ENCODE data around the gene C4orf50.
"Not testable (repeated sequence)": the region's sequence is repeated elsewhere in the genome, so short reads cannot be mapped to it uniquely, and the experiment has no call there.

Gene C4orf50

GRCh38 chr4:5965225-5965624 lies 53.0 kb downstream of the C4orf50 start:
- no peak for DNase-seq

DNA sequence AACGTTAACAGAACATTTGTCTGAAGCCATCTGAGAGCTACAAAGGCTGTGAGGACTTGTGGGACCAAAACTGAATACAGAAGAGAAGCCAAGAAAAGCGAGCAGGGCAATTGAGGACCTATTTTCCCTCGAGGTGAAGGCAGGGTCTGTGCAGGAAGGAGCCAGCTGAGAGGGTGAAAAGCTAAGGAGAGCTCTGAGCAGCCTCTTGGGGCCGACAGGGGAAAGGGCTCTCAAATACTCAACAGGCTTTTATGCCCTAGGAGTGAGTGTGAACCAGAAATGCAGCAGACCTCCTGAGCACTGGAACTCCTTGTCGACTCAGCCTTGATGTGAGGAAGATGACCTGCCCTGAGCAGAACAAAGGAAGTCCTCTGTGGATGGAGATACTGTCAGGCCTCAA lies 54.2 kb downstream of the C4orf50 start:
- DNase-seq: no peak

DNA sequence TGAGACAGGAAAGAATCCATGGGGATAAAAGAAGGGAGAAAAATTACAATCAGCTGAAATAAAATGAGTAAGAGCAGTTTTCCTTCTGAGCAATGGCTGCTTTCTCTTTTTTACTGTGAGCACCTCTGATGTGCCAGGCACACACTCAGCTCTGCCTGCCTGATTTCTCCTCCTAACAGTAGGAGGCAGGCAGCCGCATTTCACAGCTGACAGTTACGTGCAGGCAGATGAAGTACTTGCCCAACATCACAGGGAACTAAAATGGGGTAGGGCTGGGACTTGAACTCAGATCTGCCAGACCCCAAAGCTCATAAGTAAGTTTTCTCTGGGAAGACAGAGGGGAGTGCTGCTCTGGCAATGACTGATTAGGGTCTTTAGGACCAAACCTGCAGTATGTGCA lies 54.6 kb downstream of the C4orf50 start:
- no peak for DNase-seq

DNA sequence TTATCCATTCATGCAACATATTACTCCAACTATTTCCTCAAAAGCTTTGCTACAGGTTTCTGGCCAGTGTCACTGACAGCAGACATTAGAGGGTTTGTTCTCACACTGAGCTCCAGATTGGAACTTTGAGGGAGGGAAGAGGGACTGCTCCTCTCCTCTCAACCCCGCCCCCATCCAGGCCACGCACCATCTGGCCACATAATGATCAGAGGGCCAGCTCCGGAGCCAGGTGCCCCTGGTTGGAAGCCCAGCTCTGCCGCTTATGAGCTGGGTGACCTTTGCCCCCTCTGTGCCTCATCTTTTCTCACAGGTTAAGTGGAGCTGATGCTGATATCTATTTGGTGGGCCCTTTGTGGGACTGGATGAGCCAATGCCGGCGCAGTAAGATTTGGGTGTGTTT lies 55.8 kb downstream of the C4orf50 start:
- no peak for DNase-seq

DNA sequence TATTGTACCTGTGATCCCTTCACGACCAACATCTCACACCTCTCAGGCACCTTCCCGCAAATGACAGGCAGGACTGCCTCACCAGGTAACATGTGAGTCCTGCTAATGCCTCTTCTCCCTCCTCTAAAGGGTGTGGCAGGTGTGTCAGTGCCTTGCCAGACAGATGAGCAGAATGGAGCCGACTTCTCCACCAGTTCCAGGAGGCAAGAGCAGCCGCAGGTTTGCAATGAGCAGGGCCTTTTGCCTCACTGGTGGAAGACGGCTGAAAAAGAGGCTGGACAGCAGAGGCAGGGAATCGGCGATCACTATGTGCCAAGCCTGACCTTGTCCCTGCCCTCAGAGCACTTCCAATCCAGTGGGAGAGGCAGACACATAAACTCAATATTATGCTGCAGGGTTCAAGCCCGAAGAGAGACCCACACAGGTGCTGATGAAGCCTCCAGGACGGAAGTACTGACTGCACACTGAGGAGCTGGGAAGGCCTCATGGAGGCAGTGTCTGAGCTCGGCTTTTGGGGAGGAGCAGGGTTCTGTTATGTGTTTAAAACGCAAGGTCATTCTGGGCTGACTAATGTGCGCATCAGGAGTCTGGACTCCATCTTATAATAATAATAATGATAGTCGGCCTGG lies 57.9 kb downstream of the C4orf50 start:
- no peak for DNase-seq

DNA sequence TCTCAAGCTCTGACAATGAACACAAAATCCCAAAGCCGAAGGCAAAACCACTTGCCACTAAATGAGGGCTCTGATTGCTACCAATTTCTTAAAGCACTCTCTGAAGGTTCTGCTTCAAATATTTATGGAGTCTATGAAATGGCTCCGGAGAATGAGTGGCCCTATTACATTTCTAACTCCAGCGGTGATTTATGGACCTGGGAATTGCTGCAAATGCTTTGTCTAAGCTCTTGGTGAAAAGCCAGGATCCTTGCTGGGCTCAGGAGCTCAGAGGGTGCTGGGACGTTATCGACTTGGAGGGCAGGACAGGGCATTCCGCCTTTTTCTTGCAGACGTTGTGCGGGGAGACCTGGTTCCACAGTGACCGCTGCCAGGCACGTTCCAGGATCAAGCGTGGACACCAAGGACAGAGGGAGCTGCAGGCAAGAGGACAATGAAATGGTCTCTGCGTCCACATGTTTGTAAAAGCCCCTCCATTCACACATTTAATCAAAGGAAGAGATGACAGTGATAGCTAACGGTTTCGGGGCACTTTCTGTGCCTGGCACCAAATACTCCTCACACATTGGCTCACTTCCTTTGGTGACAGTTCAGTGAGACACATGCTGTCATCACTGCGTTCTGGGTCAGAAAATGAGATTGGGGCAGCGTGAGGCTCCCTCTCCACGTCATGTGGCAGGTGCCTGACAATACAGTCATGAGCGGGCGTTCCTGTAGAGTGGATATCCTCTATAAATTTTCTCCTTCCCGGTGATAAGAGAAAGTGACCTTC lies 58.8 kb downstream of the C4orf50 start:
- DNase-seq: no peak

- DNase-seq: no peak
Measured at GRCh38 chr4:5958199-5958735, 60.0 kb downstream of the C4orf50 start.

GRCh38 chr4:5957076-5957475 lies 61.2 kb downstream of the C4orf50 start:
- peak; percentile 41 for DNase-seq

- peak; percentile 96 for DNase-seq
Measured at GRCh38 chr4:5956285-5957021, 61.8 kb downstream of the C4orf50 start.

DNA sequence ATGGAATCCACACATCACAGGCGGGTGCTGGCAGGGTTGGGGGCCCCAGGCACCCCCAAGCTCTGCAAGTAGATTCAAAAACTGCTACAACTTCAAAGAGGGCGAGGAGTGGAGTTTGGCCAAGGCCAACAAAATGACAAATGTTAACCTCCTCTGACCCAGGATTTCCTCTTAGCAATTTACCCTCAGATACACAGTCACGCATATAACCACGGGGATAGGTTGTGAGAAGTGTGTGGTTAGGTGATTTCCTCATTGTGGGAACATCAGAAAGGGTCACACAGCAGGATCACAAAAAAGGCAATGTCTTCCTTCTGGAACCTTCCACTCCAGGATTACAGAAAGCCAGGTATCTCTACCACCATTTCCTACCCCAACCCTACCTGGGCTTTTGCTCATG lies 62.4 kb downstream of the C4orf50 start:
- no peak for DNase-seq

- DNase-seq: peak; percentile 69
Measured at GRCh38 chr4:5955201-5955821, 62.9 kb downstream of the C4orf50 start.

GRCh38 chr4:5954056-5954760 lies 64.0 kb downstream of the C4orf50 start:
- no peak for DNase-seq

DNA sequence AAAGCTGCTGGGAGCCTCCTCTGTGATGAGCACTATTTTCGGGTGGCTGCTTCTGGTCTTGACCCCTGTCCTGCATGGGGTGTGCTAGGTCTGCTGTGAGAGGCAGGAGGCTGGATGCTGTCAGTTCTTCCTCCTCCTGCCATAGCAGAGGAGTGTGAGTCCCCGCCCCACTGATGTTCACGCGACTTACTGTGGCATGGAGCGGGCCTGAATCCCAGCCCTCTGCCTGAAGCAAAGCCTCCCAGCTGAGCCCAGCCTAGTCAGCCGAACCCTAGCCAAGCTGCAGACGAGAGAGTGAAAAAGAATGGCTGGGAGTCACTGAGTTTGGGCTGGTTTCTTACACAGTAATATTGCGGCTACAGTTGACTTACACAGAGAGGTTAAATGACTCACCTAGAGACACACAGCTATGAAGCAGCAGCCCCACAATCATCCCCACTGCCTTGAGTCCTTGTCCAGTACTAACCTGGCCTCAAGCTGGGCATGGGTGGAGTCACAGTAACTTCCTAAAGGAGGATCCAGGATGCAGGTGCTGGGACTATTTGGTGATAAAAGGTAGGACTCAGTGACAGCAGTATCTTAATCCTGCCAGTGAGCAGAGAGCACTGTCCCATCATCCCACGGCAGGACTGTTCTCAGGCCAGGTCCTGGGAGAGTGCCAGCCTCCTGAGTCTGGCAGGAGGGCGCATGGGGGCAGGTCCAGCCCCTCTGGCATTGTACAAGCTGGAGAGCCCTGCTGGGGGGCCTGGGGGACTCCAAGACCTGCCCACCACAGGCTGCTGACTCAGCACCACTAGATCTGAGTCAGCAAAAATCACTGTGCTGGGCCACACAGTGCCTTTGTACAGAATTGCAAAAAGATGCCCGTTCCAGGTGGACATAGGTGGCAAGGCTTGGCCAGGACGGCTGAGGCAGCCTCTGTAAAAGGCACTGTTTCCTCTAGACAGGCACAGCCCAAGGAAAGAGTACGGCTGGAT lies 65.0 kb downstream of the C4orf50 start:
- DNase-seq: no peak

DNA sequence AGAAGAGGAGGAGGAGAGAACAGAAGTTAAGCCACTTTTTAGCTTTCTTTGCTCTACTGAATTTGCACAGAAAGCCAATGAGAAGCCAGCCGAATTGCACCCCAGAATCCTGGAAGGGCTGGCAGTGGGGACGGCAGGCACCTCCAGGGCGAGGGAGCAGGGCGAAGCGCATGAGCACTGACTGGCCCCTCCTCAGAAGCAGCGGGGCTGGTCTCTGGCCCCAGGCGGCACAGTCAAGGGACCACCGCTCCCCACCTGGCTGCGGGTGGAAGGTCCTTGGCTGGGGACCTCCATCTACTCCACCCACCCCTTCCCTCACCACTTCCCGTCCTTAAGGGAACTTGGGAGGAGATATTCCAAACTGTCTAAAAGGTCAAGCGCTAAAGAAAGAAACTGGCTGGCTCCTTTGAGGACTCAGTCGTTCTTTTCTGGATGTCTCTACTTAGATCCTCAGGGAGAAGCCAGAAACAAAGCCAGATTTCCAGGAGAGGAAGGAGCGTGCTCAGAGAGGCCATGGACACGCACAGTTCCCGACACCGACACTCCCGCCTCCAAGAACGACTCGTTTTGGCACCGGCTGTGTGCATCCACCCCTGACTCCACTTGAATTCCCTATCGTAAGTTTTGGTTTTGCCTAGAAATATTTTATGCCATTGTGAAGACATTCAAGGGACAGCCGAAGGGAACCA lies 65.8 kb downstream of the C4orf50 start:
- no peak for DNase-seq

DNA sequence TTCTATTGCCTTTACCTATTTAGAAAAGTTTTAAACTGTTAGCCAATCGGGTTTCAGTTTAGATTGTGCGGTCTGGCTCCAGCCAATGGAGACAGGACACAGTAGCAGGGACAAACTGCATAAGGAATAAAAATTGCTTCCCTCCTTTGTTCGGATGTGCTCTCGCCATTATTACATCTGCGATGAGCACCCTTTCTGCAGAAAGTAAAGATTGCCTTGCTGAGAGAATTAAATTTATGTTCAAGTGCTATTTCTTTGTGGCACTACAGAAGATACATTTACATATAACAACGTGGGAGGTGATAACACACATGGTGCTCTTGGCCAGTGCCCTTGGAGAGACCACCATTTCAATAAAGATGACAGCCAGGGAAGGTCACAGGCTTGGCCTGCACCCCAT lies 71.6 kb downstream of the C4orf50 start:
- not testable (repeated sequence) for DNase-seq

DNA sequence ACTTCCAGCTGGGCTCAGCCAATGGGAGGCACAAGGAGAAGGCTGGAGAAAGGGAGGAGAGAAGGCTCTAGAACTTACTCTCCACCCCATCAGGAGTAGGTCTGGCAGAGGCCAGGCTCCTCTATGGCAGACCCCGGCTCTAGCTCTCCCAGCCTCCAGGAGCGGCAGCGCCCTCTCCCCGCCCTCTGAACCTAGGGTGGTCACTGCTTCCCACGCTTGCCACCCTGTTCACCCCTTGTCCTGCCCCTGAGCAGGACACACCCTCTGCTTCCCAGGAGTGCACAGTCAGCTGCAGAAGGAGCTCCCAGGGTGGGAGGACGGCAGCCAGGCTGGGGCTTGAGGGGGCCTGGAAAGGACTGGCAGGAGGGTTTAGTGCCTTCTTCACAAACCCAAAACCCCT lies 72.3 kb downstream of the C4orf50 start:
- no peak for DNase-seq

DNA sequence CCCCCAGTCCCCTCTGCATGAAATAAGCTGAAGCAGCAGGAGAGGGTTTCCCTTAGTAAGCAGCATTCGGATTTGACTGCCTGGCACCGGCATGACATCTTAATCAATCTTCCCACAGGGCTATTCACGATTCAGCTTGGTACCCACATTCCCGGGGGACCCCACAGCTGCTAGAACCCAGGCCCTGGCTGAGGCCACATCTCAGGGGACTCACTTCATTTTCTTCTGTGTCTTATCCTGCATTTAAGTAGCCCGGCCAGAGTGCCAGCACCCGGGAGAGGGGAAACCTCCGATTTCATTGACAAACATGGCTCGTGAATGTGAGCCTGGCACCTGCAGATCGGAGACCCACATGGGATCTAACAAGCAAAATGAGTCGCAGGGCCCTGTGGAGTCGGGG lies 73.1 kb downstream of the C4orf50 start:
- no peak for DNase-seq

GRCh38 chr4:5943561-5943960 lies 74.7 kb downstream of the C4orf50 start:
- no peak for DNase-seq

DNA sequence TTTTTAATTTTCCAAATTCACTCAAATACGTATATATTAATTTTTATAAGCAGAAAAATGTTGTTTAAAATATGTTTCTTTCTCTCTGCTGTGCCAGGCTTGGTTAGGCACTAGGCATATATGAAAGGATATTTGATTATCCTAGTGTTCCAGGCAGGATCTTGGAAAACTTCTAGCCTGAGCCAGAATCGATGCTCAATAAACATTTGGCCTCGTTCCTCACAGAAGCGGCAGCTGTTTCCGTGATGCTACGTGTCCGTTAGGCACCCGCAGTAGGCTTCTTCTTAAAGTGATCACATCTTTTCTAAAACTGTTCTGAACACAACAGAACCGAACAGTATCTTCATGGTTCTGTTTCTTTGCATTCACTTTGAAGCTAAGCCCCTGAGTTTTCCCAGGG lies 75.3 kb downstream of the C4orf50 start:
- DNase-seq: no peak

DNA sequence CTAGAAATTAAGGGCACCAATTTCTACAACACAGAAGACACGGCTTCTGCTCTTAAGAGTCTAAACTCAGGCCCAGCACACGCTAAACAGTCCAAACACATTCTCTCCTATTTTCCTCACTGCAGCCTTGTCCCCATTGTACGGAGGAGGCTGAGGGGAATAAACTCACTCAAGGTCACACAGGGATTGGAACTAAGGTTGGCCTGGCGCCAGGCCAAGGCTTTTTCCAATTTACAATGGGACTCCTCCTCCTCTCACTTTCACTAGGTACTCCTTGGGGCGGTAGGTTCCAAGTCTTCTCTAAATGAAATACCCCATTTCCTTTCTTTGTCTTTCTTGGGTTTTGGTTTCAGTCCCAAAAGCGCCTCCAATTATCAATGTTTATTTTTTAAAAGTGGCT lies 76.6 kb downstream of the C4orf50 start:
- no peak for DNase-seq
